C1 segment of cervical spinal cord (tissue), 14 donors: ENCODE results near the gene FIBIN.
"Not testable (repeated sequence)": the region's sequence is repeated elsewhere in the genome, so short reads cannot be mapped to it uniquely, and the experiment has no call there.

Source experiments
- DNase-seq, 14 donors: peaks; one replicate each; lab custom pipeline; 2025; lab: John Stamatoyannopoulos, UW

The FIBIN gene

DNA sequence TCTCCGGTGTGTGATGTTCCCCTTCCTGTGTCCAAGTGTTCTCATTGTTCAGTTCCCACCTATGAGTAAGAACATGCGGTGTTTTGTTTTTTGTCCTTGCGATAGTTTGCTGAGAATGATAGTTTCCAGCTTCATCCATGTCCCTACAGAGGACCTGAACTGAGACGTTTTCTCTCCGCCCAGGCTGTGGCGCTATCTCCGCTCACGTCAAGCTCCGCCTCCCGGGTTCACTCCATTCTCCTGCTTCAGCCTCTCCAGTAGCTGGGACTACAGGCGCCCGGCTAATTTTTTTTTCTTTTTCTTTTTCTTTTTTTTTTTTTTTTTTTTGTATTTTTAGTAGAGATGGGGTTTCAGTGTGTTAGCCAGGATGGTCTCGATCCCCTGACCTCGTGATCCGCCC, 16.7 kb upstream of the FIBIN start:
- DNase-seq: not testable (repeated sequence)

DNA sequence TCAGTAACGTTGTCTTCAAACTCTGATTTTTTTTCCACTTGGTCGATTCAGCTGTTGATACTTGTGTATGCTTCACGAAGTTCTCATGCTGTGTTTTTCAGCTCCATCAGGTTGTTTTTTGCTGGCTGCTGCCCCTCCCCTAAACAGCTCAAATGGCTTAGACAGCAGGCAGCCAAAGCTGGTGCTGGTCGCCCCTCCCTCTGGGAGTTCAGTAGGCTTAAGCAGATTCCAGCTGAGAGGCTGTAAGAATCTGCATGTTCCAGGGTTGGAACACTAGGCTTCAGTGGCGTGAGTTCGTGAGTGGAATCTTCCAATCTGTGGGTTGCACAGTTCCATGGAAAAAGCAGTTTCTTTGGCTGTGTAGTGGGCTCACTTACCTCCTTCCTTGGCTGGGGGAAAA, 10.3 kb upstream of the FIBIN start:
- DNase-seq: no peak

GRCh38 chr11:26985470-26985869, 8.4 kb upstream of the FIBIN start:
- no peak for DNase-seq

GRCh38 chr11:26985943-26986342, 8.0 kb upstream of the FIBIN start:
- DNase-seq: no peak

- DNase-seq: no peak
These were observed 6.6 kb upstream of the FIBIN start for GRCh38 chr11:26987272-26987671.

DNA sequence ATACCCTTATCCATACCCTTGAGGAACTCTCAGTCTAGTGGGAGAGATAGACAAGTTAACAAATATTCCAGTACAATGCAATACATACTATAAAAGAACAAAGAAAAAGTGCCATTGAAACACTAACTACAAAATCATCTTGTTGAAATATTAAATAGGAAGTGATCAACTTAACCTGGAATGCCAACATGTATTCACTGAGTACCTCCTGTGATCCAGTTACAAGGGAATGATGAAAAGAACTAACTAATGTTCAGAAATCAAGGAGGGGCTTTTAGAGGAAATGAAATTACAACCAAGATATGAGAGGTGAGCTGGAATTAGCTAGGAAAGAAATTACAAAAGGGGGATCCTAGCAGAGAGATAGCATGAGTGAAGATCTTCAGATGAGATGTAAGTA, 6.2 kb upstream of the FIBIN start:
- DNase-seq: no peak

DNA sequence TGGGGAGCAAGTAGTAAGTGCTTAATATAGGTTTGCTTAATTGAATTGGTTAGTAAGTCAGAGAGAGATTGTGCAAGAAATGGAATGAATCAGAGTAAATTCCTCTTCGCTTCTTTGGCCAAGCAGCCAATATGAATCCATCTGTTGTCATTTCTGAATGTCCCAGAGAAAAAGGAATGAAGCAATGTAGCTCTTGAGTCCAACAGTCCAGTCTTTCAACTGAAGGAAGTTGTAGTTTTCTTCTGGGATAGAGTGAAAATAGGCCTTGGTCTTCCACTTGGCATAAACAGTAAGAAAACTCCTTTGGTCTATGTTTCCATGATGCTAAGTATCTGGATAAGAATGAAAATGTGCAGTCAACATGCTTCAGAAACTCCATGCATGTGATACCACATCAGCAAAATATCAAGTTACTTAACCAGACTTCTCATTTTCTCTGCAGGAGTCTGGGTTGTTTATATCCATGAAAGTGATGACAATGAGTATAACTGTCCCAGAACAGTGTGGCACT, 1.8 kb upstream of the FIBIN start:
- DNase-seq: no peak

GRCh38 chr11:26994631-26995095, 751 bp downstream of the FIBIN start:
- DNase-seq: peak in 4 of 14 donors; percentile 21 to 45 (median 40)

- DNase-seq: no peak
These were observed 2.0 kb downstream of the FIBIN start for GRCh38 chr11:26995701-26996460.

DNA sequence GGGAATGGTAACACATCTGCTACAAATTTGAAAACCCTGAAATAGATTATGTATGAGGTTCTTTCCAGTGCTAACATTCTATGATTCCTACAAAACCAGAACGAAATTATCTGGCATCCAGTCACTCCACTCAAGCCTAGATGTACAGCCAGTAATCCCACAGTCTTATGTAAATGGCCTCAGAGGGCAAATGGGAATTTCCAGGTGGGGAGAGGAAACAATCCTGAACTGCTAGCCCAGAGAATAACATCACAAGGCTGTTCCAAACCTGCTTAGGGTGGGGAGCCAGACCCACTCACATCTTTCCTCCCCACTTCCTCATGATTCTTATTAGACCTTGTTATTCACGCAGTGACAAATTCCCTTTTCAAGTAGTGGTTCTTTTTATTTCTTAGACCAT, 3.5 kb downstream of the FIBIN start:
- DNase-seq: no peak

DNA sequence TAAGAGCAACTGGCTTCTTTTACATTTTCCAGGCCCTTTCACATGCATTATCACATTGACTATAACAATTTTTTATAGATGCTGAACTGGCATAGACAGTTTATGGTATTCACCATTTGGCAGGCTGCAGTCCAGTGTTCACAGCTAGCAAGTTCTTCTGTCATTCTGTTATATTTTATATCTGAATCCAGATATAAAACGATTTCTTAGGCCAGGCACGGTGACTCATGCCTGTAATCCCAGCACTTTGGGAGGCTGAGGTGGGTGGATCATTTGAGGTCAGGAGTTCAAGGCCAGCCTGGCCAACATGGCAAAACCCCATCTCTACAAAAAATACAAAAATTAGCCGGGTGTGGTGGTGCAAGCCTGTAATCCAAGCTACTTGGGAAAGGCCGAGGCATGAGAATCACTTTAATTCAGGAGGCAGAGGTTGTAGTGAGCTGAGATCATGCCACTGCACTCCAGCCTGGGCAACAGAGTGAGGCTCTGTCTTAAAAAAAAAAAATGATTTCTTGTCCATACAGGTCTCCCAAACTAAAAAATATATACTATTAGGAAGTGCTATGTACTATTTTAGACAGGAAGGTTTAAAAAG, 7.3 kb downstream of the FIBIN start:
- DNase-seq: not testable (repeated sequence)

GRCh38 chr11:27002431-27002830, 8.5 kb downstream of the FIBIN start:
- DNase-seq: no peak

- no peak for DNase-seq
These were observed 8.9 kb downstream of the FIBIN start for GRCh38 chr11:27002838-27003237.

- no peak for DNase-seq
These were observed 10.2 kb downstream of the FIBIN start for GRCh38 chr11:27004103-27004502.

DNA sequence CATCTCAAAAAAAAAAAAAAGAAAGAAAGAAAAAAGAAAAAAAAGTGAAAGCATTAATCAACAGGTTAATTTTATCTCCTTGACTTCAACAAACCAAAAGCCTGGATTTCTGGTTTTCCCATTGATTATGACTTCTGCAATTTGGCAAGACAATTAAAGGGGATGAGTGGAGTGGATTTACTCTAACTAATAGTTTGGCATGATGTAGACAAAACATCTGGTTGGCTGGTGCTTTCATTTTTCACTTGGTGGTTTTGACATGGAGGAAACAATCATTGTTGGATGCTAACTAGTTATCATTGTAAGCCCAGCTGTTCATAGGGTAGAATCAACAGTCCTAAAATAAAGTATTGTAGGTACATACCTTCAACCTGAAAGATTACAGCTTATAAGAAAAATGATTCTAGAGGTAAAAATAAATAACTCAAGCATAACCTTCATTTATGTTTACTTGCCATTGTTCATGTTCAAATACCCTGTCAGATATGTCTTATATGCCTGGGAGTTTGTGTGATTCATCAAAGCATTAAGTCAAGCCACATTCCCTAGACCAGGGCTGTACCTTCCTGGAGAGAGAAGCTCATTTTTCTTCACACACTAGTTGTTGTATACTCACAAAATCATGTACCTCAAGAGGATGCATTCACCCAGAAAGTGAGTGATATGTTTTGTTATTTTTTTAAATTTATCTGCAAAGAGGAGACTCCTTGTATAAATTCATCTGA, 15.1 kb downstream of the FIBIN start:
- DNase-seq: no peak

GRCh38 chr11:27011560-27012233, 17.8 kb downstream of the FIBIN start:
- DNase-seq: no peak

- peak in 2 of 14 donors; percentile 2 to 24 for DNase-seq
These were observed 18.5 kb downstream of the FIBIN start for GRCh38 chr11:27012234-27012921.

GRCh38 chr11:27013781-27014361, 20.0 kb downstream of the FIBIN start:
- no peak for DNase-seq

GRCh38 chr11:27018902-27019529, 25.1 kb downstream of the FIBIN start:
- no peak for DNase-seq

- no peak for DNase-seq
These were observed 26.8 kb downstream of the FIBIN start for GRCh38 chr11:27020751-27021150.
